ENCODE measurements around the gene HOXC4.

DNA sequence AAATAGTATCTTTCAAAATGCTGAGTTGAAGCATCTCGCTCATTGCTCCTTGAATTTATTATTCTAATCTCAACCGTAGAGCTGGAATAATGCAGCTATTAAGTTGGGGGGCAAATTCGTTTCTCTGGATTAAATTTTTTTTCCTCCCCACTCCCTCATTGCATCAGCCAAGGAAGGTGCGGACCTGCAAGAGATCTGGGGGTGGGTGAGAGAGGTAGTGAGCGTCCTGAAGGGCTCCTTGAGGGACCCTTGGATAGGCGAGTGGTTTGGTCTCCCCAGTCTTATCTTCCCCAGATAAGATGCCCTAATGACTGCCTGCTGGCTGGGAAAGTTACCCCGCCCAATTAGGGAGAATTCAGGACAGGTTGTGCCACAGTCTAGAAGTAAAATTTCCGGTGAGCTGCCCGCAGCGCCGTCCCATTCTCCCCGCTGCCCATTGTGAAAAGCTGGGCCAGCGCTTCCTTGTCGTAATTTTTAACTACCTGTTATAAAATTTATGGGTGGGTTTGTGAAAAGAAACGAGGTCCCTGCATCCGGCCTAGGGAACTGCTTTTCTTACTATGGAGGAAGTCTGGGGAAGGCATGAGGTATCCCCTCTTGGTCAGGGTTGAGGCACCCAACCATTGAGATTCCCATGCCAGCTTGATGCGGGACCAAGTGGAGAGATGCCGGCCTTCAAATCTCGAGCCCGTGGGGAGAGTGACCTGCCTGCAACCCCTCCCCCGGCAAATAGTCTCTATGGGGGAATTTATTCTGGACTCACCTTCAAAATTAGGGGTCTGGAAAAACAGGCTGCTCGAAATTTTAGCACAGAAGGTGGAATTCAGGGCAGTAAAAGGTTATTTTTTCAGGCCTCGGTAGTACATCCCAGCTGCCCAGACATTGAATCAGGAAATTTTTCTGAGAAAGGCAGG is 38.4 kb upstream of the HOXC4 start:
- TF ChIP-seq POLR2A (IDR thresholded peaks at IDR 0.05) (no peak), CTCF (IDR thresholded peaks at IDR 0.05) (no peak), EP300 (IDR thresholded peaks at IDR 0.05) (no peak)
